GM18870 (cell line): ENCODE measurements around the gene BBOX1.
"Not testable (repeated sequence)": the region's sequence is repeated elsewhere in the genome, so short reads cannot be mapped to it uniquely, and the experiment has no call there.

Experiments used
- ATAC-seq: cut with Tn5 transposase; IDR thresholded peaks from one replicate; pipeline ENCODE4 v1.9.1; 2021; ENCODE audit warnings: moderate library complexity; ENCODE audit not compliant: unreplicated experiment

BBOX1 gene

GRCh38 chr11:27175562-27175961, 134.9 kb downstream of the BBOX1 start:
- not testable (repeated sequence) for ATAC-seq
